GM18499 (cell line): ENCODE results near the gene CD276.
"Not testable (repeated sequence)": the region's sequence is repeated elsewhere in the genome, so short reads cannot be mapped to it uniquely, and the experiment has no call there.

Experiments
- ATAC-seq: cut with Tn5 transposase; IDR thresholded peaks from one replicate; pipeline ENCODE4 v1.9.1; 2021; ENCODE audit warnings: moderate number of reproducible peaks; ENCODE audit not compliant: insufficient read depth, unreplicated experiment

The CD276 gene

GRCh38 chr15:73683777-73684580 lies at the start of gene CD276:
TSS of gene CD276 (plus strand) at chr15:73684383. CDS start at chr15:73699640, 15,257 bp downstream.
- ATAC-seq = no peak

DNA sequence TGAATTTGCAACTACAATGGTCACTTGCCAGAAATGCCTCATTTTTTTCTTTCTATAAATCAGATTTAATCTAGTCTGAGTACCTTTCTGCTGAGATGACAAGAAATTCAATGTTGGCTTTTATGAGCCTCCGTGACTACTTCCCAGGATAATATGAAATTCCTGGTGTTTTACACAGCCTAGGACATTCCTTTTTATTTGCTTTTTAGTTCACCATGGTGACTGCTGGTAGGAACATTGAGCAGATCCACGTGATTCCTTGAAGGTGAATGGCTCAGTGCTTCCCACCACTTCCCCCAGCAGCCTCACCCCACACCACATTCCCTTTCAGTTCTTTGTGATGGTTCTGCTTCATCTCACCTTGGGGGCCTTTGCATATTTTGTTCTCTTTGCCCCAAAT lies 46.7 kb upstream of the CD276 start:
- ATAC-seq = no peak

DNA sequence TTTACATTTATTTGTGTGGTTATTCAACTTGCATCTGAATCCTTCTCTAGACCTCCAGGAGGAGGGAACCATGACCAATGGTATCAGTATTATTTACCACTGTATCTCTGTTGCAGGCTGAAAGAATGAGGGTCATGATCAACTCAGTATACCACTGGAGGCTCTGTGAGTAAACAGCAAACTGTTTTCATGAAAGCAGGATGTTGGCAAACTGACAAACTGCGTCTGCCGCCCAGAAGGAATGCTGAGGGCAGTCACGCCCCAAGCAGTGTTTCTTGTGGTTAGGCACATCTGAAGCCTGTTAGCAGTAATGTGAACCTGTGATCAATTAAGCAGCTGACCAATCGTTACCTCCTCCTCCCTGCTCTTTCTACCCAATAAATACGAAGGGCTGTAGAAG lies 44.7 kb upstream of the CD276 start:
- not testable (repeated sequence) for ATAC-seq

DNA sequence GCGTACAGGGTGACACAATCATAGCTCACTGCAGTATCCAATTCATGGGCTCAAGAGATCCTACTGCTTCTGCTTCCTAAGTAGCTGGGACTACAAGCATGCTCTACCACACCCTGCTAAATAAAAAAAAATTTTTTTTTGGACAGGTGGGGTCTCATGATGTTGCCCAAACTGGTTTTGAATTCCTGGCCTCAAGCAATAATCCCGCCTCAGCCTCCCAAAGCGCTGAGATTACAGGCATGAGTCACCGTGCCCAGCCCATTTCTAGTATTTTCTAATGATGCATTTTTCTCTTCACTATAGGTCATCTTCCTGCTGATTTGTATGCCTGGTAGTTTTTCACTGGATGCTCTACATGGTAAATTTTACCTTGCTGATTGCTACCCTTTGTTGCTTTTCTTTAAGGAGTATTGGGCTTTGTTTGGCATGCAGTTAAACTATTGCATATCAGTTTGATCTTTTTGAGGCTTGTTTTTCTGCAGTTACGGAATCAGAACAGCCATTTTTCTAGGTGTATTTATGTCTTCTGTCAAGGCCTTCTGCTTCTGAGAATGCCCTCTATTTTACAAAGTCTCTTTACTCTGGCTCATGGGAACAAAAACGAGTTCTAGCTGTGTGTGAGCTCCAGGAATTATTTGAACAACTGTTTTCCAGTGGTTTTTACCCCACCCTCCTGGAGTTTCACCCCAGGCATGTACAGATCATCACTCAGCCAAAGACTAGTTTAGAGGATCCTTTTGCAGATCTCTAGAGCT lies 36.7 kb upstream of the CD276 start:
- ATAC-seq = no peak

DNA sequence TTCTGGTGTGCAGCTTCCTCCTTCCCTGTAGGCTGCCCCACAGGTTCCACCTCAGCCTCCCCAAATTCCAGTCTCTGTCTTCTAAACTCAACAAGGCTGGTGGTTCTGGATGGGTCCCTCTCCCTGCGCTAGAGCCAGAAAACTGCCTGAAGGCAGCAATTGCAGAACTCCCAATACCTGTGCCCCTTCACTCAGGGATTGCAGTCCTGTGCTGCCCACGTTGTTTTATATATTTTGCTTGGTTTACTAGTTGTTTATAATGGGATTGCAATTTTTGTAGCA lies 36.2 kb upstream of the CD276 start:
- ATAC-seq = no peak

DNA sequence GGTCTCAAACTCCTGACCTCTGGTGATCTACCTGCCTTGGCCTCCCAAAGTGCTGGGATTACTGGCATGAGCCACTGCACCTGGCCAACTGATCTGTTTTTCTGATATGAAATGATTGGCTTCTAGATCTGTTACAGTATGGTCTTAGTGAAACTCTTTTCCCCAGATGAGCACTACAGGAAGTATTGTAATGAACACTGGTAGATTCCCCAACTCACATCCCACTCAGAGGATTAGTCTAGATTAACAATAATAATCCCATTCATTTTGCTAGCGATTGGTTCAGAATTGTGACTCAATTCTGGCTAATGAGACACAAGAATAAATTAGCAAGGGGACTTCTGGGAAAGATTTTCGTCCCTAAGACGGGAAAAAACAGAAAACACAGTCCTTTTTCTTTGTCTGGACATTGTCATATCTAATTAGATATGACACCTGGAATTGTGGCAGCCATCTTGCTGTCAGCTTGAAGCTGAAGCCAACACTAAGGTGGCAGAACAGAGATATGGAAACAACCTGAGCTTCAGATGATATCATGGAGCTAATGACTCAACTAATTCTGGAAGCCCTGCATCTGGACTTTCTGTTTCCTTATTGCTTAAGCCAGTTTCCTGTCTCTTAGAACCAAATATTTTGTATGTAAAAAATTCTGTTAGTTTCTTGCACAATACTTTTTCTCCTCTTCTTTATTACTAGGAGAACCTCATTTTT lies 33.6 kb upstream of the CD276 start:
- no peak for ATAC-seq

- ATAC-seq = no peak
Measured at GRCh38 chr15:73654659-73655058, 29.5 kb upstream of the CD276 start.

DNA sequence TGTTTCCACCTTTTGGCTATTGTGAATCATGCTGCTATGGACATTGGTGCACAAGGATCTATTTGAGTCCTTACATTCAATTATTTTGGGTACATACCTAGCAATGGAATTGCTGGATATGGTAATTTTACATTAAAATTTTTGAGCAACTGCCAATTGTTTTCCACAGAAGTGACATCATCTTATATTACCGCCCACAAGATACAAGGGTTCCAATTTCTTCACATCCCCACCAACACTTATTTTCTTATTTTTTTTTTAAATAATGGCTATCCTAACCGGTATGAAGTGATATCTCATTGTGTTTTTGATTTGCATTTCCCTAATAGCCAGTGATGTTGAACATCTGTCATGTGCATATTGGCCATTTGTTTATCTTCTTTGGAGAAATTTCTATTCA lies 28.5 kb upstream of the CD276 start:
- no peak for ATAC-seq

DNA sequence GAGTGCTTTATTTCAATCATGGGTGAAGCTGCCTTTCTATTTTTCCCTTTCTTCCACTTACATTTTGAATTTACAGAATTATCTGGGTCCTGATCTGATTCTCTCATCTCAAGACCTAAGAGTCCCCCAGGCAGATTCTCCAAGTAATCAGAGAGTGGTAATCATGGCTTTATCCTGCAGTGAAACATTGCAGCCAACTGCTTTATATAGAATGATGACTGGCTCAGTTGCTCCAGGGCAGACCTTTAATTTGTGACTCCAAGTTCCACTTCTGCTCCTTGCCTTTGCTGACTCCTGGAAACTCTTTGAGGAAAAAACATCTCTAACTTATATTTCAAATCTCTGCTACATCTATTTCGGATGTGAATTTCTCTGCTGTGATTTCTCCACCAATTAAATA lies 25.5 kb upstream of the CD276 start:
- no peak for ATAC-seq

DNA sequence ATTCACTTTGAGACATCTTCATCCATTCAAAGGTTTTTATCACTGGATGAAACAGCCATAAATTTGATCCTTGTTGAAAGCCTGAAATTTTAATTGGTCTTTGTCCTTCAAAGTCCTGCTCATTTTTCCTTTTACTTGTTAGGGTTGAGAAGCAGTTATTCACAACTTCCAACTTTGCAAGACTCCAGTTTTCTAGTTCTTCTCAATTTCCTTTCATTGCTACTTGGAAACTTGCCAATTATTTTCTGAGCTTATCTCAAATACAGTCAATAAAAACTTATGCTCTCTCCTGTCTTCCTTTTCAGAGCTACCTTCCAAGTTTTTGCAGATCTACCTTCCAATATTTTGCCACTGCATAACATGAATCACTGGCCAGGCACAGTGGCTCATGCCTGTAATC lies 23.7 kb upstream of the CD276 start:
- ATAC-seq = no peak

GRCh38 chr15:73674587-73674986 lies 9.6 kb upstream of the CD276 start:
- ATAC-seq = no peak

DNA sequence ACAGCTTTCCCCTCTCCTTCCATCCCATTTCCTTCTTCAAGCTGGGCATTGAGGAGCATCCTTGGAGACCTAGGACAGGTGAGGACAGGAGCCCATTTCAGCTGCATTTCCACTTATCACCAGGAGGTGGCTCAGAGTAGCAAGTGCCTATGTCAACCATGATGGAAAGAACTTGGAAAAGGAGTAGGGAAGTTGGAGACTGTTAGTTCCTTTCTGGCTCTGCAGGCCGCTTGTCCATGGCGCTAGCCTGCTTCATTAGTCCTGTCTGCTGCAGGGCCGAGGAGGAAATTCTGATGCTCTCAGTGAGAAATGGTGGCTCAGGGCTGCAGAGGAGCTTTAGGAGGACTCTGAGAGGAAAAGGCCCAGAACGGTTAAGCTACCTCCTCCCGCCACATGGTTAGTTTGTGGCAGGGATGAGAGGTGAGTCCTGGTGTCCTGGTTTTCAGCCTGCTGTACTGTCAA lies 7.0 kb upstream of the CD276 start:
- ATAC-seq = no peak

- no peak for ATAC-seq
Measured at GRCh38 chr15:73677733-73678132, 6.5 kb upstream of the CD276 start.

- ATAC-seq = no peak
Measured at GRCh38 chr15:73678498-73678897, 5.7 kb upstream of the CD276 start.

GRCh38 chr15:73679180-73679579 lies 5.0 kb upstream of the CD276 start:
- ATAC-seq = no peak

DNA sequence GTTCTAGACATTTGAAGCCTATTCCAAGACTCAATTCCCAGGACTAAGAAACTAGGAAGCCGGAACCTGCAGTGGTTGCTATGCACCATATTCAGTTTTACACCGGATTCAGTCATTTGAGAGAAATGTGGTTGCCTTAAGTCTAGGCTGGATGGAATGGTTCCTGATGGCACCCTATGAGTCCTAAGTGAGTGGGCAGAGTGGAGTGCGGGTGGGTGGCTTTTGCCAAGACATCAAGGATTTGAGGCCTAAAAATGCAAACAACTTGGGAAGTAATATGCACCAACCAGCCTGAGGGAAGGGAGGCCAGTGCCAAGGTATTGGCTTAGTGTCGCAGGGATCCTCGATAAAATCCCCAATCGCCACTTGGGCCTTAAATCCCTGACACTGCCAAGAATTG lies 4.2 kb upstream of the CD276 start:
- ATAC-seq = no peak

DNA sequence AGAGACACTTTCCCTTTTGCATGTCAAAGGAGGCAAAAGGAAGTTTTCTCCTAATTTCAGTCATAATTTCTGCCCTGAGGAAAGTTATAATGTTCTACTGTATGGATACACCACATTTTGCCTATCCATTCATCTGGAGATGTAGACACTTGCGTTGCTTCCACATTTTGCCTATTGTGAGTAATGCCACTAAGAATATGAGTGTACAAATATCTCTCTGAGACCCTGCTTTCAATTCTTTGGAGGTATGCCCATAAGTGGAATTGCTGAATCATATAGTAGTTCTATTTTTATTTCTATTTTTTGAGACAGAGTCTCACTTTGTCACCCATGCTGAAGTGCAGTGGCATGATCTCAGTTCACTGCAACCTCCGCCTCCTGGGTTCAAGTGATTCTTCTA lies 3.6 kb upstream of the CD276 start:
- no peak for ATAC-seq

DNA sequence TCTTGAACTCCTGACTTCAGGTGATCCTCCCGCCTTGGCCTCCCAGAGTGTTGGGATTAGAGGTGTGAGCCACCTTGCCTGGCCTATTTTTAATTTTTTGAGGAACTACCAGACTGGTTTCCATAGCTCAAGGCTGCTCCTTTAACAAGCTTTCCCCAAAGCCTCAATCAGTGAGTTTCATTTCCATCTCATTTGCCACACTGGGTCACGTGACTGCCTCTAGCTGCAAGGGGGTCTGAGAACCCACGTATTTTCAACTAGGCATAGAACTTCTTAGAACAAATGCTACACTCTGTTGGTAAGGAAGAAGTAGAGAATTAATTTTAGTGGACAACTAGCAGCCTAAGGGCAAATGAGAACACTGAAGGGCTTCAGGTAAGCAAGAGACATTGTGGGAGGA lies 3.1 kb upstream of the CD276 start:
- no peak for ATAC-seq

DNA sequence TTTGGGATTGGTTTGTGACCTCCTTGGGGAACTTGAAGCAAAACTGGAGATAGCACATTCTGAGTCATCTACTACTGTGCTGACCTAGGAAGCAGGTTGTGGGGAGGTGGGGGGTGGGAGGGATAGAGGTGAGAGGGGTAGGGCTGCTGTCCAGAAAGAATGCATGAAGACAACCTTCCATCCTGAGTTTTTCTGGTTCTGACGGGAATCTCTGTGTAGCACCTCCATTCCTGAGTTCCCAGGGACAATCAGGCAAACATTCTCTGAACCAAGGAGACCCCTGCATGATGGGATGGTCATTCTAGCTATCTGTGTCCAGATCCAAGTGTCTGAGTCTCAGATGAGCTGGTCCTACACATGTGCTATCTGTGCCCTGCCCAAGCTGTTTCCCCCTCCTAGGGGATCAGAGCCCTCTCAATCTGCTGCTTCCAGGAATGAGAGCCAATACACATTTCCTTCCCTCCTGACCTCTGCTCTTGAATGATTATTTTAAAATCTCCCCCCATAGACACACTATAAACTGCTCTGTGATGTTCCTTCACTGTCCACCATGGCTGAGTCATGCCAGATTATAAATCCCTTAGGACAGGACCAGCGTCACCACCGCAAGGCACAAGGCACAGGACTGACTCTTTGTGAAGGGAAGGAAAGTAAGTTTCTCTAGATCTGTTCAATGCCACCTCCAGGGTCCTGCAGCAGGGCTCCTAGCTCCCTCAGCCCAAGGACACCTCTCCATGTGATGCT lies 2.2 kb upstream of the CD276 start:
- ATAC-seq = no peak

DNA sequence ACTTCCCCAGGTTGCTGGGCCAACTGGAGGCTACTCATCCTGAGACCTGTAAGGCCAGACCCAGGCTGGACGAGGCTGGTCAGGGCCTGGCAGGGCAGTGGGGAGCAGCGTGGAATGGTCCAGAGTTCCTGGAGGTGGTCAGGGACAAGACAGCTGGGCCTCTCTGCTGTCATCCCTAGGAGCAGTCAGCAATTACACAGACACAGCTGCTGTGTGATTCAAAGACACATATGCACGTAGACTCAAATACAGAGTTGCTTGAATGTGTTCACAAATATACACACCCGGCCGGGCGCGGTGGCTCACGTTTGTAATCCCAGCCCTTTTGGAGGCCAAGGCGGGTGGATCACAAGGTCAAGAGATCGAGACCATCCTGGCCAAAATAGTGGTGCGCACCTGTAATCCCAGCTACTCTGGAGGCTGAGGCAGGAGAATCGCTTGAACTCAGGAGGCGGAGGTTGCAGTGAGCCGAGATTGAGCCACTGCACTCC lies 1.5 kb upstream of the CD276 start:
- no peak for ATAC-seq
